Activated T-cell treated with anti-CD3 and anti-CD28 coated beads for 48 hours (primary cell): ENCODE measurements around the gene HYAL3.
"Not testable (repeated sequence)": the region's sequence is repeated elsewhere in the genome, so short reads cannot be mapped to it uniquely, and the experiment has no call there.

Experiments
- DNase-seq: peaks from one replicate; pipeline ENCODE4 v3.0.0-alpha.2; 2020; ENCODE audit warnings: low read depth

The HYAL3 gene

DNA sequence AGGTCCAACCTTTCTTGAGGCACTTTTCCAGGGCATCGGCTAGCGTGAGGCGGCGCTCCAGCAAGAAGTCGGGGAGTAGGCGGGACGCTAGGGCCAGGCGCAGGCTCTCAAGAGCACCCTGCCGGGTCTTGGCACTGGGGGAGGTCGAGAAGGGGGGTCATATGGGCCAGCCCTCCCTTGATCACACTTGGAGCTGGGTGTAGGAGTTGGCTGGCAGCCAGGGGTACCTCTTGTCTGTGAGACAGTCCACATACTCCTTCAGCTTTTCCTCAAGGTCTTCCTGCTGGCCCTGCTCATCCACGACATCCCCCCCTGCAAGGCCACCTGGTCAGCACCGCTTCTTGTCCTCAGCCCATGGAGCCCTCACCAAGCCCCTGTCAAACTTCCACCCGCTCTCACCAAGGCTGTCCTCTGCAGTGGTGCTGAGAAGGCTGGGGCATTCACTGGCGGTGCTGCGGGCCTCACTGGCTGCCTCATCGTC, 9.0 kb downstream of the HYAL3 start:
- no peak for DNase-seq

DNA sequence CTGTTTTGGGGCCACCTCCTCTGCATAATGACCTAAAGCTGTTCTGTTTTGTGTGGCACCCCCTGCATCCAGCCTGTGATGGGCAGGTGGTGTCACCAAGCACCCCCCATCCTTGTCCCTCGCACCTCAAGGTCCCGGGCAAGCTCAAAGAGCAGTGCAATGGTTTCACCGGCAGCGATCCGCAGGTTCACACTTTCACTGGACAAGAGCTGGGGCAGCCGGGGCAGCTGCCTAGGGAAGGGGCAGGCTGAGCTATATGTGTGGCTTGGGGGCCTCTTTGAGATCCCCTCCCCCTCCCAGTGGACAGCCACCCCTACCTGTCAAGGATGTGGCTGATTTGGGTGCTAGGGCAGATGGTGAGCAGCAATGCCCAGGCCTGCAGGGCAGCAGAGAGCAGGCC, 10.1 kb downstream of the HYAL3 start:
- DNase-seq, result no peak

DNA sequence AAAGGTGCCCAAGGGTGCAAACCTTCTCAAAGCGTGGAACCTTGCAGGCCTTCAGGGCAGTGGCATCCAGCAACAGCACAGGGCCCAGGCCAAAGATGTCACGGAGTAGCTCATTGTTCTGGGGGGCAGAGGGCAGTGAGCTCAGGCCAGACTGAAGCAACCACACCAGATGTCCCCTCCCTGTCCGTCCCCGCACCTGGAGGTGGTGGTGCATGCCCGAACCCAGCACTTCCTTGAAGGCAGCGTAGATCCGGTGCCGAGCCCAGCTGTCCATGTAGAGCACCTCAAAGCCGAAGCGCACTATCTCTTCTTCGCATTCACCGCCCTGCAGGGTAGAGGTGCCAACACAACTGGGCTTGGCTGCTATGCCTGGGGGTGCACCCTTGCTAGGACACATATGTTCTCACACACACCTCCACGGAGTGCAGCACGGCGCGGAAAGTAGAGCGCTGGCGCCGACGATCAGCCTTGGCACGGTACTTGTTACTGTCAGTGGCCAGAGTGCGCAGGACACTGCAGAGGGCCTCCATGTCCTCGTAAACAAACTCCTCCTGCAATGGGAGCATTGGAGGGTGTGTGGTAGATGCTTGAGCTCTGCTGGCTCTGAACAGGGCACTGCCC, 10.7 kb downstream of the HYAL3 start:
- DNase-seq, result no peak

DNA sequence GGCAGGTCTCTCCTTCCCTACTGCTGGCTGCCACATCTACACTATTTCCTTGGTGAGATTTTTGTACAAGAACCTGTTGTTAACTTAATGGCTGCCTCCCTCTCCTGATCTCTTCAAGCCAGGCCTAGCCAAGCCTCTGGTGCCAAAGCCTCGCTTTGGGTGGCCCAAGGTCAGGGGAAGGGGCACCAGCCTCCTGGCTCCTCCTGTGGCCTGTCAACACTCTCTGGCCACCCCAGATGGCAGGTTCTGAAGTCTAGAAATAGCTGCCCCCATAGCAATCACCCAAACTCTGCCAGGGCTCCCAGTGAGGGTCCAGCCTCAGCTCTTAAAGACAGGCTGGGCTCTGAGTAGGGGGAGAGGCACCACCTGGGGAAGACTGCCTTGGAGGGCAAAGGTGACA, 11.9 kb downstream of the HYAL3 start:
- DNase-seq, result no peak

DNA sequence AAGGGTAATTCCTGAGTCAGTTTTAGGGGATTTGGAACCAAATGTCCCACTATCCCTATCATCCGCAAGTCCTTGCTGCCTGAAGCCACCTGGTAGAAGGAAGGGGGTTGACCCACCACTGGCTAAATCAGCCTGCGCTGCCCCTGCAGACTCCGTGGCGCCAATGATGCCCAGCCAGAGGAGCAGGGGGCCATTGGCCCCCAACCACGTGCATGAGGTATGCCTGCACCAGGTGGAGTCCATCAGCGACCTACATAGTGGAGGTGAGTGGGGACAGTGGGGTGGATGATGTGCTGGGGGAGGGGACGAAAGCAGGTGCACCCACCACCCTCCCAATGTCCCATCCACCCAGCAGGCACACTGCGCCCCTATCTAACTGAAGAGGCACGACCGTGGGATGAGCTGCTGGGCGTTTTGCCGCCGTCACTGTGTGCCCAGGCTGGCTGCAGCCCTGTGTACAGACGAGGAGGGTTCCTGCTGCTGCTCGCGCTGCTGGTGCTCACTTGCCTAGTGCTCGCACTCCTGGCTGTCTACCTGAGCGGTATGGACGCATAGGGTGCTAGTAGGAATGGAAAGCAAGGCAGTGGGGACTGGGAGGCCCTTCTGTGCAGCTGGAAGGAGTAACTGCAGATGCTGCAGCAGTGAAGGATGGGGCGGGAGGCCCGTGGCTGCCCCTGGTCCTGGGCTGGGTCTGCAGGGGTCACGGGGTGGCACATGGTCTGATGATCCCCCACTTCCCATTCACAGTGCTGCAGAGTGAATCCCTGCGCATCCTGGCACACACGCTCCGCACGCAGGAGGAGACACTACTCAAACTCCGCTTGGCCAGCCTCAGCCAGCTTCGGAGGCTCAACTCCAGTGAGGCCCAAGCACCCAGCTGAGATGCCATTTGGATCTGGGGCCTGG, 12.6 kb downstream of the HYAL3 start:
- DNase-seq, result no peak

DNA sequence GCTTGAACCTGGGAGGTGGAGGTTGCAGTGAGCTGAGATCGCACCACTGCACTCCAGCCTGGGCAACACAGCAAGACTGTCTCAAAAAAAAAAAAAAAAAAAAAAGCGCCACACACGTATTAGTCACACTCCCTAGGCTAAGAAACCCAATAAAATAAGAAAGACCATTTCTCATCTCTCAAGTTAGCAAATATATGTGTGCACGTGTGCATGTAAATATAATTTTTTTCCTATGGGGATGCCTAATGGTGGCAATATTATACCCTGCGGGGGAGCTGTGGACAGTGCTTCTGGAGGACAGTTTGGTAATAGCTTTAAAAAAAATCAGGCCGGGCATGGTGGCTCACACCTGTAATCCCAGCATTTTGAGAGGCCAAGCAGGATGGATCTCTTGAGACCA, 15.1 kb downstream of the HYAL3 start:
- not testable (repeated sequence) for DNase-seq

DNA sequence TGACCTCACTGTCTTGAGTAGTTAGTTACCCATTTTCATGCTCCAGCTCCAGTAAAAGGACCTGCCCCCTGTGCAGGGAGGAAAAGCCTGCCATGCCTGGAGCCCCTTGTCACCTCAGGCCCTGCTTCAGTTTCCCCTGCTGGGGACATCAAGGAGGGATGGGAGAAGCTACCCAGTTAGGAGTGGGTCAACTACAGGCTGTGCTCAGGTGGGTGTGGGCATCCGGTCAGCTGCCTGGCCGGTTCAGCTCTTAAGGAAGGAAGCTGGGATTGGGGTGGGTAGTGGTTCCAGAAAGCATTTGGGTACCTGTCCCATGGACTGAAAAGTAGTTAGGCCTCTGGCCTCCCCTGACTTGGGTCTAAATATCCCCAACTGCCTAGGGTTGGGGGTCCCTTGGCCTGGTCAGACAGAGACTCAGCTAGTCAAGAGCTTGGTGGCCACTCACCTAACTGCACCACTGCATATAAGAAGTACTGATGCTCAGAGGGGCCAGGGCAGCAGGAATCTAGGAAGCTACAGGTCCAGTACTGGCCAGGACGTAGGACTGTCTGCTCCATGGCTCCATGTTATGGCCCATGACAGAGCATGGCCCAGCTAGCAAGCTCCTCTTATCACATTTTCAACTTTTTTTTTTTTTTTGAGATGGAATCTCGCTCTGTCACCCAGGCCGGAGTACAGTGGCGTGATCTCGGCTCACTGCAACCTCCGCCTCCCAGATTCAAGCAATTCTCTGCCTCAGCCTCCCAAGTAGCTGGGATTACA, 19.8 kb downstream of the HYAL3 start:
- no peak for DNase-seq

DNA sequence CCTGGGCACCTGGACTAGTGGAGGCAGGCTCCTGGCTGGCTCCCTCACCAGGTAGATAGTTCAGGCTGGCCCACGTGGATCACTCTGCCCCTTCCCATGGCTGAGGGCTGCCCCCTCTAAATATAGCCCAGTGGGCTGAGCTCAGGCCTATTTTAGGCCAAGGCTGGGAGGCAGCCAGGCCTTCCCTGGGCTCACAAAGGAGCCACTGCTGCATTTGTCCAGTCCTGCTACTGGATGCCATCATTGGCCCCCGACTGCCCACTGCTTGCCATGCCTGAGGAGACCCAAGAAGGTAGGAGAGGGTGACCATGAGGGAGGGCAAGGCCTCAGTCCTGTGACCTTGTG, 20.4 kb downstream of the HYAL3 start, which contains the start of gene LSMEM2:
Gene LSMEM2 (plus strand): TSS at position 208 of the 345 bp plus-strand sequence. CDS start 27 bp downstream, at position 235.
- no peak for DNase-seq

DNA sequence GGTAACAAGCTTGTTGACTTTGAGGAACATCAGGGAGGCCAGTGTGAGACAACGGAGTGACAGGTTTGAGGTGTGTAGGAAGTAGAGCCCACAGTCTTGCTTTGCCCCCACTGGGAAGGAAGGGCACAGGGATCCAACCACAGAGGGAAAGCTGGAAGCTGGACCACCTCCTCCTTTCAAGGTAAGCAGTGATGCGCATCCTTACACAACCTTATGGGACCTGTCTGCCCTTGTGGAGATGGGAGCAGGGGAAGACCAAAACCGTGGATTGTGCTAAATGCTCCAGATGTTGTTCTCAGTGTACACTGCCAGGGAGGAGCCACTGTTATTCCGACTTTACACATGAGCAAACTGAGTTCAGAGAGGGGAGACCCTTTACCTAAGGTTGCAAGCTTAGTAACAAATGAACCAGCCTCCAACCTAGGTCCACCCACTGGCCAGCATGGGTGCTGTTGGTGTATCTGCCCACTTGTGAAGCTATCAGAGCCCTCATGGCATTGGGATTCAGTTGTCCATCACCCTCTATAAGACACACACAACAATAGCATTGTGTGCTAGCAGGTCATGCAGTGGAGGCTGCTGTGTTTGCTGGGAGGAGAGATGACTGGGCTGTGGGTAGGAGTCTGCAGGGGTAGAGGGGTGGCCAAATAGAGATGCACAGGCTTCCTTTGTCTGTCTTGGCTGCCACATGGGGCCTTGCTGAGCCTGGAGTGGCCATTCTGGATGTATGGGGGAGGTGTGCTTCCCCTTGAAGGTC, 20.9 kb downstream of the HYAL3 start:
- DNase-seq, result no peak

DNA sequence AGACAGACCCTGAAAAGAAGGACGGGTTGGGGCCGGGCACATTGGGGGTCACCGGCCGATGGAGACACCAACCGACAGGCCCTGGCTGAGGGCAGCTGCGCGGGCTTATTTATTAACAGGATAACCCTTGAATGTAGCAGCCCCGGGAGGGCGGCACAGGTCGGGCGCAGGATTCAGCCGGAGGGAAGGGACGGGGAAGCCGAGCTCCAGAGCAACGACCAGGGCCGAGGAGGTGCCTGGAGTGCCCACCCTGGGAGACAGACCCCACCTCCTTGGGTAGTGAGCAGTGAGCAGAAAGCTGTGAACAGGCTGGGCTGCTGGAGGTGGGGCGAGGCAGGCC, 22.5 kb downstream of the HYAL3 start:
- no peak for DNase-seq

DNA sequence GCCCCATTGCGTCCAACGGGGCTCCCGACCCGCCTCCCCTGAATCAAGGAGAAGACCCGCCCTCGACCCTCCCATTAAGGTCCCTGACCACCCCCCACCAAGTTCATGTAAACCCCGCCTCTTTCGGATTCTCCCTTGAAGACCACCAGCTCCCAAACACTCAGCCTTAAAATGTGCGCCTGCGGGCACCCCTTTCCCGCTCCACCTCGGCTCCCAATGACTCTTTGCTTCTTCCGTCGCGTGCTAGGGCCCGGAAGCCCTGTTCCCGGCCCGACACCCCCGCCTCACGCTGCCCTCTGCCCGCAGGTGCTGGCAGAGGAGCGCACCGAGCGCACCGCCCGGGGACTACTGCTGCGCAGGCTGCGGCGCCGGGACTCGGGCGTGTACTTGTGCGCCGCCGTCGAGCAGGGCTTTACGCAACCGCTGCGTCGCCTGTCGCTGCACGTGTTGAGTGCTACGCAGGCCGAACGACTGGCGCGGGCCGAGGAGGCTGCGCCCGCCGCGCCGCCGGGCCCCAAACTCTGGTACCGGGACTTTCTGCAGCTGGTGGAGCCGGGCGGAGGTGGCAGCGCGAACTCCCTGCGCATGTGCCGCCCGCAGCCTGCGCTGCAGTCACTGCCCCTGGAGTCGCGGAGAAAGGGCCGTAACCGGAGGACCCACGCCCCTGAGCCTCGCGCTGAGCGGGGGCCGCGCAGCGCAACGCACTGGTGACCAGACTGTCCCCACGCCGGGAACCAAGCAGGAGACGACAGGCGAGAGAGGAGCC, 23.0 kb downstream of the HYAL3 start:
- DNase-seq, result peak; percentile 47

DNA sequence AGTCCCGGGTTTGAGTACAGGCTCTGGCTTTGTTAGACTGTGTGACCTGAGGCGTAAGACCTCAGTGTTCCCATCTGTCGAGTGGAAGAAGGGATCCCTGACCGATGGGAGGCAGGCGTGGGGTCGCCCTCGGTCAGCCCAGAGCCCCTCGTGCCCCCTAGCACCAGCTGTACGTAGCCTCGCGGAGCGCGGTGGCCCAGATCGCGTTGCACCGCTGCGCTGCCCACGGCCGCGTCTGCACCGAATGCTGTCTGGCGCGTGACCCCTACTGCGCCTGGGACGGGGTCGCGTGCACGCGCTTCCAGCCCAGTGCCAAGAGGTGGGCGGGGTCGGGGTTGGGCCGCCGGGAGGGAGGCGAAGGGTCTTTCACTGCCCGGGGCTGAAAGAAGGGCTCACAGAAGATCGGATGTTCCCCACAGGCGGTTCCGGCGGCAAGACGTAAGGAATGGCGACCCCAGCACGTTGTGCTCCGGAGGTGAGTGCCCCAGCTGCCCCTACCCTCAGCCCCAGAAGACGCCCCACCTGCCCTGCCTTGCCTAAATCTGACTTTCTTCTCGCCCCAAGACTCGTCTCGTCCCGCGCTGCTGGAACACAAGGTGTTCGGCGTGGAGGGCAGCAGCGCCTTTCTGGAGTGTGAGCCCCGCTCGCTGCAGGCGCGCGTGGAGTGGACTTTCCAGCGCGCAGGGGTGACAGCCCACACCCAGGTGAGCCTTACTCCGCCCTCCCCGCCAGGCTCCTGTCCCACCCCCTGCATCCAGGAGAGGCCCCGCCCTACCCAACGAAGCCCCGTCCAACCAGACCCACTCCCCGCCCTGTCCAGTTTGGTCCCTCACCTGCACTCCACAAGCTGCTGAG, 23.8 kb downstream of the HYAL3 start:
- DNase-seq, result no peak

DNA sequence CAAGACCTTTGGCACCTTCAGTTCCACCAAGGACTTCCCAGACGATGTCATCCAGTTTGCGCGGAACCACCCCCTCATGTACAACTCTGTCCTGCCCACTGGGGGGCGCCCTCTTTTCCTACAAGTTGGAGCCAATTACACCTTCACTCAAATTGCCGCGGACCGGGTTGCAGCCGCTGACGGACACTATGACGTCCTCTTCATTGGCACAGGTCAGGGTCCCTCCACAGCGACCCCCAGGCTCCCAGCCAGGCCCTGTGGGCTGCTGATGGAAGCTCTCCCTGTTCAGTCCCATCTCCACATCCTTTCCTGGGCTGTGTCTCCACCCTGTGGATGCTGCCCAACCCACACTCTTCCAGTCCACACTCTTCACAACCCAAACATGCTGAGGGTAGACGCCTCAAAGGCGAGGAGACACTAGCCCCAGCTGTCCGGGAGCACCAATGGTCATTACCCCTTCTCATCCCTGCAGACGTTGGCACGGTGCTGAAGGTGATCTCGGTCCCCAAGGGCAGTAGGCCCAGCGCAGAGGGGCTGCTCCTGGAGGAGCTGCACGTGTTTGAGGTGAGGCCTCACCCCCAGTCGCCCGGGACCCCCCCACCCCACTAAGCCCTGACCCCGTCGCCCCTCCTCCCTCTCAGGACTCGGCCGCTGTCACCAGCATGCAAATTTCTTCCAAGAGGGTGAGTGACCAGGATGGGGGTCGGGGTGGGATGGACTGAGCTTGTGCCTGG, 24.7 kb downstream of the HYAL3 start:
- peak; percentile 76 for DNase-seq

DNA sequence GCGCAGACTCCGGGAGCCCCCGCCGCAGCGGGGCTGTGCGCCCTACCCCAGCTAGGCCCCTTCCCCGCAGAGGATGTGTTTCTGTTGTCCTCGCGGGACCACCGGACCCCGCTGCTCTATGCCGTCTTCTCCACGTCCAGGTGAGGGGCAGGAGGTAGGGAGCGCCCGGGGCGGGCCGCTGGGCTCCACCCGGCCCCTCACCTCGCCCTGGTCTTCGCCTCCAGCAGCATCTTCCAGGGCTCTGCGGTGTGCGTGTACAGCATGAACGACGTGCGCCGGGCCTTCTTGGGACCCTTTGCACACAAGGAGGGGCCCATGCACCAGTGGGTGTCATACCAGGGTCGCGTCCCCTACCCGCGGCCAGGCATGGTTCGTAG, 25.5 kb downstream of the HYAL3 start:
- no peak for DNase-seq

DNA sequence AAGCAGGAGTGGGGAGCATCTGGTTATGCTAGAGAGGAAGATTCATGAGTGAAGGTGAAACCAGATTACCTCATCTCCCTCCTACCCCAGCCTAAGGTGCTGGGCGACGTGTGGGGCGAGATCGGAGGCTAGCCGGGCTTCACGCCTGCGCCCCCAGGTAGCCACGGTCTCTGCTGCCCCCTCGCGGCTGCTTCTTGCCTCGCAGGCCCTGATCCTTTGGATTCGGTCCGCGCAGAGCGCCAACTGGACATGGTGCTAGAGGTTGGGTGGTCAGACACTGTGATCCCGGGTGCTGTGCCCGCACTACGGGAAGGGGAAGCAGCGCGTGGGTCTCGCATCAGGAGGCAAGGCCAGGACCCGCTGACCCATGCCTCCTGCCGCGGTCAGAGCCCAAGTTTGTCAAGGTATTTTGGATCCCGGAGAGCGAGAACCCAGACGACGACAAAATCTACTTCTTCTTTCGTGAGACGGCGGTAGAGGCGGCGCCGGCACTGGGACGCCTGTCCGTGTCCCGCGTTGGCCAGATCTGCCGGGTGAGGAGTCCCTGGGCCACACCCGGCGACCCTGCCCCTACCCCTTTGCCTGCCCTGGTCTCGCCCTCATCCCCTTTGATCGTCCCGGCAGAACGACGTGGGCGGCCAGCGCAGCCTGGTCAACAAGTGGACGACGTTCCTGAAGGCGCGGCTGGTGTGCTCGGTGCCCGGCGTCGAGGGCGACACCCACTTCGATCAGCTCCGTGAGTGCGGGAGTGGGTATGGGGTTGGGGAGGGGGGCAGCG, 26.1 kb downstream of the HYAL3 start:
- peak; percentile 88 for DNase-seq

DNA sequence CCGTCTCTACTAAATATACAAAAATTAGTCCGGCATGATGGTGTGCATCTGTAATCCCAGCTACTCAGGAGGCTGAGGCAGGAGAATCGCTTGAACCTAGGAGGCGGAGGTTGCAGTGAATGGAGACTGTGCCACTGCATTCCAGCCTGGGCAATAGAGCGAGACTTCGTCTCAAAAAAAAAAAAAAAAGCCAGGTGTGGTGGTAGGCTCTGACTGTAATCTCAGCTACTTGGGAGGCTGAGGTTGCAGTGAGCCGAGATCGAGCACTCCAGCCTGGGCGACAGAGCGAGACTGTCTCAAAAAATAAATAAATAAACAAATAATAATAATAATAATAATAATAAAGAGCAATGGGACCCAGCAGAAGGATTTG, 26.7 kb downstream of the HYAL3 start:
- DNase-seq, result not testable (repeated sequence)

DNA sequence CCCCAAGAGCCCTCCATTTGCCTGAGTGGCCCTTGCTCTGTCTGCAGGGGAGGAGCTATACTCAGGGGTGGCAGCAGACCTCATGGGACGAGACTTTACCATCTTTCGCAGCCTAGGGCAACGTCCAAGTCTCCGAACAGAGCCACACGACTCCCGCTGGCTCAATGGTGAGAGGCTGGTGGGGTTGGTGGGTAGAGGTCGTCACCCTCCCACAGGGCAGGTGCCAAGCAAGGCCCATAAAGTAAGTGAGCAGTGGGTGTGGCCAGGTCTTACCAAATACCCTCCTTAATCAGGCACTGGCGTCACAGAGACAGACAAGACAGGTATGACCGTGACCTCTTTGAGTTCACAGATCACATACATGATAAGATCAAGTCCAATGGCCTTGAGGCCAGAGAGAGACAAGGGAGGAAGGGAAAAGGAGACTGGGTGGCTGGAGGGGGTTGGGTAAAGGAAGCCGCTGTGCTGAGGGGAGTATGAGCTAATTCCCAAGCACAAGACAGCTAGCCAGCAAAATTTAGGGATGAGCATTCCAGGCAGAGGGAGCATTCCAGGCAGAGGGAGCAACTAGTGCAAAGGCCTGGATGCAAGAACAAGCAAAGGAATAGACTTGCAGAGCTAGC, 27.8 kb downstream of the HYAL3 start:
- no peak for DNase-seq

DNA sequence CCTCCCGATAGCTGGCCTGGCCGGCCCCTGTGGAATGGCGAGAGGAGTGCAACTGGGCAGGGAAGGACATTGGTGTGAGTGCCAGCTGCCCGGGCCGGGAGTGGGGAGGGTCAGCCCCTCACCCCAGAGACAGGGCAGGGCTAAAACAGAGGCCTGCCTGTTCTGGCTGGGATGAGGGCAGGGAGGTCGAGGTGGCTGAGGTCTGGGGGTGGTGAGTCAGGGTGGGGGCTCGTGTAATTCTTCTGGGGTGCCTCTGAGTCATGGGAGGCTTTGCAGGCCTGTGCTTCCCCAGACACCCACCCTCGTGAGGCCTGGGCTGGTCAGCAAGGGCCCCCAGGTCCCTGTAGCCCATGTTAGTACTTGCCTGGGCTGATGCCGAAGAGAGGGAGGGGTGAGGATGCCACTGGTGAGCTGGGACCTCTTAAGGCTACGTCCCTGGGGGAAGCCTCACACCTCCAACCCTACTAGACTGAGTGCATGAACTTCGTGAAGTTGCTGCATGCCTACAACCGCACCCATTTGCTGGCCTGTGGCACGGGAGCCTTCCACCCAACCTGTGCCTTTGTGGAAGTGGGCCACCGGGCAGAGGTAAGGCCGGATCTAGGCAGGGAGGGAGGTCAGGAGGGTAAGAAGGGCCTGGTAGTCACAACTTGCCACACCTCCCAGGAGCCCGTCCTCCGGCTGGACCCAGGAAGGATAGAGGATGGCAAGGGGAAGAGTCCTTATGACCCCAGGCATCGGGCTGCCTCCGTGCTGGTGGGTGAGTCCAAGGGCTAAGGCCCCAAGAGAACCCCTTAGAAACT, 28.6 kb downstream of the HYAL3 start:
- no peak for DNase-seq
